HG03520 (cell line): Measurements from ENCODE around the gene KIF26A.

Source experiments
- ATAC-seq: cut with Tn5 transposase; IDR thresholded peaks from one replicate; pipeline ENCODE4 v1.9.1; 2021; ENCODE audit warnings: mild to moderate bottlenecking, moderate library complexity; ENCODE audit not compliant: unreplicated experiment

The KIF26A gene

DNA sequence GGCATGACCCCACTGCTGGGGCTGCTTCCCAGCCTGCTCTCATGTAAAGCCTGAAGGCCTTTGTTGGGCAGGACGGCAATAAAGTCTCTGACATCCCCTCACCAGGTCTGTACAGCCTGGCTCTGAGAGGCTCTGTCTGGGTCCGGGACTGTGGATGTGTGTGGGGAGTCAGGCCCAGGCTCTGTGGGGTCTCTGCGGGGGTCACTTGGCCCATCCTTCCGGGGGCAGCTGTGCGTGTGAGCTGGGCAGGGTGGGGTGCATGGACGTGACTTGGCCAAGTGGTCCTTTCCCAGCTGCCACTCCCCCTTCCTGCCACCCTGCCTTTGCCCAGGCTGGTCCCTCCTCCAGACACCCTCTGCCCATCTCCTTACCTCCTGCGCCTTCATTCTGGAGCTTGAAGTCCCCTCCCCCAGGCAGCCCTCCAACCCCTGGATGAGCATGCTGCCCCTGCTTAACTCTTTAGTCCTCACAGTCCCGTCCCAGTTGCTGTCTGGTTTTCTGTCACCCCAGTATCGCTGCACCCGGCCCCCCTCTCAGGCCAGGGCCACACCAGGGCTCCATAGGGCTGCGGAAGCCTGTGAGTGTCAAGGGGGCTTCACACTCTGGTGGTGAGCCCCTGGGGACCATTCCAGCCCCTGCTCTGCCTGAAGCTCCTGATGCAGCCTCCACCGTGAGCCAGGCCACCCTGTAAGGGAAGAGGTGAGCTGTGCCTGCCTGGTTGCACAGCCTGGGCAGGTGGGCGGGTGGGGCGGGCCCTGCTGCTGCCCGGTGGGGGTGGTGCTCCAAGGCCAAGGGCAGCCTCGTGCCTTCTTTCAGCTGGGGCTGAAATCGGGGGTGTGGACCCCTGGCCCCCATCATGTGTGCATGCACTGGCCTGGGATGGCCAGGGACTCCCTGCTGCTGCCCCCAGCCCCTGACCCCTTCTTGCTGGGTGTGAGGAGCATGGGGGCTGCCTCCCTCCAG, 25.5 kb upstream of the KIF26A start:
- ATAC-seq, result no peak

DNA sequence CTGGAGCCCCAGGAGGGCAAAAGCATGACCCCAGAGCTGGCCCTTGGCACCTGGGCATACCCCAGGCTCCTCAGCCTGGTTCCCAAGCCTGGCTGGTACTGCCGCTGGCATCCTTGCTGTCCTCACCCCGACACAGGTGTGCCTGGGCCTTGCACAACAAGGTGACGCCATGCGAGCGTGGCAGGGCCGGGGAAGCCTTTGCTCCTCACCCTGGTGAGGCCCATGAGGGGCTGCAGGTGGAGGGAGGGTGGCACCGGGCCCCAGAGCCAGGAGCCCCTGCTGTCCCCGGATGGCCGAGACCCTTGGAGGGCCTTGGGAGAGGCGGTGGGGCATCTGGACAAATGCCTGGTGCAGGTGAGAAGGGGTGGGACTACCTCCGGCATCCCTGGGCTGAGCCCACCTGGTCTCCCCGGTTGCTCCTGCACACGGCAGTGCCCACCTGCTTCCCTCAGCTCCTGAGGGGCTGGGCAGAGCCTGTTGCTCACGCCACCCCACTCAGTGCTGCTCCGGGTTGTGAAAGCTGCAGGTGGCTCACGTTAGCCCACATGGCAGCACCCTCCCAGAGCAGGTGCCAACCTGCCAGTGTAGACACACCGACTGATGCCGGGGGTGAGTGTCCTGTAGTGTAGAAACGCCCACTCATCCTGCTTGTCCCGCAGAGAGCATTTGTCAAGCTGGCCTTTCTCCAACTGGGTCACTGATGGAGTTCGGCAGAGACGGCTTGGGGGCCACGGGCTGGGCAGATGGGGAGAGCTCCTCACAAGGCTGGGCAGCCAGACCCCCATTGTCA, 24.6 kb upstream of the KIF26A start:
- ATAC-seq, result no peak

DNA sequence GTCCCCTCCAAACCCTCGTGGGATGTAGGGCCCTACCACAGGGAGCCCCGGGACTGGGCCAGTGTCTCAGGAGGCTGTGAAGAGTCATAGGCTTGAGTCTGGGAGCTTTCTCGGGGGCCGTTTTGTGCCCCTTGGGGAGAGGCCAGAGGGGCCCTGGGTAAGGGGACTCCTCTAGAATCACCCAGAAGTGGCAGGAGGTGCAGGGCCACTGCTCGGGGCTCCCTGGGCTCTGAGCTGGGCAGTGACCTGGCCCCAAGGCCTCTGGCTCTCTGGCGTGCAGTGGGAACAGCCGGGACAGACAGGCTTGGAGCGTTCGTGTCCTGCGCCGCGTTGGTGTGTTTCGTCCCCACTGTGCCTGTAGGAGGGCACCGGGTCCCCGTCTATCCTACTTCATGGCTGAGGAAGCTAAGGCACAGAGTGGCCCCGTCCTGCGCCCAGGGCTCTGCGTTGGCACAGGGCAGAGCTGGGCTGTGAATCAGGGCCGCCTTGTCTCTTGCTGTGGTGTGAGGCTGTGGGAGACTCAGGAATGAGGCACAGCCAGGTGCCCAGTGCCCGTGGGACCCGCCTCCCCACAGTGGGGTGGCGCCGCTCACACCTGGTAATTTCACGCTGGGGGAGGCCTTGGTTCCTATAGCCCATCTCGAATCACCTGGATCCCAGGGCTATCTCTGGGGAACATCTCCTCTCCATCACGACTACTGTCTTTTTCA, 23.8 kb upstream of the KIF26A start:
- no peak for ATAC-seq

DNA sequence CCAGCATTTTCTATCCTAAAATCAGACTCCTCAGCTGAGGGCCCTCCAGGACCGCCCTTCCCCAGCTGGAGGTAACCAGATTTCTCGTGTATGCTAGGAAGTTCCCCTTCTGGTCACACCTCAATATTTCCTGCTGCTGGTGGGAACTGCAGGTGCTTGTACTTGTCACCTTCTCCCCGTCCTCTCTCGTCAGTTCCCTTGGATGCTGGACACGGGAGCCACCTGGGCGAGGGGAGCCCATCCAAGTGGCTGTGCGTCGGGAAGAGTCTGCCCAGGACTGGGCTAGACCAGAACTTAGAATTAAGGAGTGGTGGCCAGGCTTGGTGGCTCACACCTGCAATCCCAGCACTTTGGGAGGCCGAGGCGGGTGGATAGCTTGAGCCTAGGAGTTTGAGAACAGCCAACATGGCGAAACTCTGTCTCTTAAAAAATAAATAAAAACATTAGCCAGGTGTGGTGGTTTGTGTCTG, 23.2 kb upstream of the KIF26A start:
- no peak for ATAC-seq

GRCh38 chr14:104115691-104116287, 22.6 kb upstream of the KIF26A start:
- no peak for ATAC-seq

- ATAC-seq, result no peak
These were observed 22.1 kb upstream of the KIF26A start for GRCh38 chr14:104116288-104116755.

DNA sequence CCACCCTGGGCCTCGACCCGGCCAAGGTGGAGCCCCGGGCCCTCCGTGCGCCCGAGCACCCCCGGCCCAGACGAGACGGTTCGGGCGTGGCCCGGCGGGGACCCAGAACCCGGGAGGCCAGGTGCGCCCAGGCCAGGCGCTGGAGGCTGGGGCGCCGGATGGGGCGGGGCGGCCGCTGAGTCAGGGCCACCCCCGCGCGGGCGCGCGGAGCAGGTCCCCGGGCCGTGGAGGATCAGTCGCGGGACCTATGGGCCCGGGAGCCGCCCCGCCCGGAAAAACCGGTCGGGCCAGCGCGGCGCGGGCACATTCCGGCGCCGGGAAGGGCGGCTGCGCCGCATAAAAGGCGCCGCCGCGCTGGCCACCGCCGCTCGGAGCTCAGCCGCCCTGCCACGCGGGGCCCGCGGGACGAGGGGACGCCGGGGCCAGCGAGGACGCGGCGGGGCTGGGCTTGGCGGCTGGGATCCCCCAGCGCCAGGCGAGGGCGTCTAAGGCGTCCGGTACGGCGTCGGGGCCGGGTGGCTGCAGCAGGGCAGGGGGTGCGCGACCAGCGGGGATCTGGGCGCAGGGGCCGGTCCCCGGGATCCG, 21.5 kb upstream of the KIF26A start:
- ATAC-seq, result no peak

DNA sequence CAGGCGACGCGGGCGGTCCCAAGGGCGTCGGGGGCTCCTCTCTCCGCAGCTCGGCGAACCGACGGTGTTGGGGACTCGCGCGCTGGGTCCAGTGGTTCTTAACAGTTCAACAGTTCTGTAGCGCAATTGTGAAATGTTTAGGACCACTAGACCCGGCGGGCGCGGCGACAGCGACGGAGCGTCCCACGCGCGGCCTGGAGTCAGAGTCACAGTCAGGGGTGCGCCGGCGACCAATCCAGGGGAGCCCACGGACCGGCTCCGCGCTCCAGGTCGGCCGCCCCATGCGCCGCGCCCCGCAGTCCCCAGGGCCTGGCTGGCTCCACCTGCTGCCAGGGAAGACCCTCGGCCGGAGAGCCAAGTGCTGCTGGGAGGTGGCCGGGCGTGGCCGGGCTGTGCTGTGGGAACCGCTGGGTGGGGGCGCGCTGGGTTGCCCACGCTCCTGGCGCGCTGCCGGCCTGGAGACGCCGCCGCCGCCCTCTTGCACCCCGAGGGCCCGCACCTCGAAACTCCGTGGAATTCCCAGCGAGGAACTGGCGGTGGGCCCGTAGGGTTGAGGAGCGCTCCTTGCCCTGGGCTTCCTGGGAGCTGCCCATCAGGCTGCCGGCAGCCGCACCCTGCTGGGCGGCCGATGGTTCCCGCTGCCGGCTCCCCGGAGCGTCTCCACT, 20.9 kb upstream of the KIF26A start:
- ATAC-seq, result no peak

GRCh38 chr14:104118006-104118844, 20.2 kb upstream of the KIF26A start:
- no peak for ATAC-seq

- no peak for ATAC-seq
These were observed 19.3 kb upstream of the KIF26A start for GRCh38 chr14:104119119-104119487.

DNA sequence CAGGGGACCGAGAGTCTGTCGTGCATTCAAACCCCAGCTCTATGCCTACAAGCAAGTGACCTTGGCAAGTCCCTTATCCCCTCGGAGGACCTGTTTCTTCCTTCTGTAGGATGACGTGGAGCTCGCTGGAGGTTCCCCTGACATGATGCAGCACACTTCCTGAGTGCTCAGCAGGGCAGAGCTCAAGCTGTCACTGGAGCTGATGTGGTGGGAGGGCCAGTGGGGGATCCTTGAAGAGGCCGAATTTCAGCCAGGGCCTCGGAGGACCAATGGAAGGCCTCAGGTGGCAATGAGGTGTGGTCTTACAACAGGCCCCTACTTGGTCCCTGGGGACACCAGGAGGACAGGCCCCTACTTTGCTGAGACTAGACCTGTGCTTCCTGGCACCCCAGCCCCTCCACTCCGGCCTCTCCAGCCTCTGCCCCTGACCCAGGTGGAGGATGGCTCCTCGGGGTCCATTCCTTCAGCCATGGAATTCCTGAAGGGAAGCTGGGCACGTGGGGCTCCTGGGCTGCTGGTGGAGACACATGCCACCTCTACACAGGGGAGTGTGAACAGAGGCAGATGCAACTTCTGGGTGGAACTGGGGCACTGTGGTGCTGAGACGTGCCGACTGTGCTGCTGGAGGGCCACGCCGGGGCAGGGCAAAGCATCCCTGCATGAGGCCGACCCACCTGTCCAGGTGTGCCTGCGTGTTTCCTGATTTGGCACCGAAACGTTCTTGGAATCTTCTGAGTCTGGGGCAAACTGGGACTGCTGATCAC, 18.7 kb upstream of the KIF26A start:
- no peak for ATAC-seq

DNA sequence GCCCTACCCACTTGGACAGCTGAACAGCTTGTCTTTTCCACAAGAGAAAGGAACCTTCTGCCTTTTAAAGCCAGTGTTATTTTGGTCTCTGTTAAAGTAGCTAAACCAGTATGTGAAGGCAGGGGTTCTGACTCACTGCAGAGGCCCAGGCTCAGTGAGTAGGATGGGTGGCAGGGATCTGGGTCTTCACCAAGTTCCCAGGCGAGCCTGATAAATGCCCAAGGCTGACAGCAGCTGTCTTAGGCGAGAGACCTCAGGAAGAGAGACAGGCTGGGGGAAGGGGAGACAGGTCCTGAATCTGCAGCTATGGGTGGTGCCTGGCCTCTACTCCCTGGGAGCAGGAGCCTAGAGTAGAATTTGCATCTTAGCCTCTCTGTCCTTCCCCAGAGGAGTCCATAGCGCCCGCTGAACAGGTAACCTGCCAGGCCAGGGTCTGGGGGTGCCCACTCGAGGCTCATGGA, 18.1 kb upstream of the KIF26A start:
- ATAC-seq, result no peak

DNA sequence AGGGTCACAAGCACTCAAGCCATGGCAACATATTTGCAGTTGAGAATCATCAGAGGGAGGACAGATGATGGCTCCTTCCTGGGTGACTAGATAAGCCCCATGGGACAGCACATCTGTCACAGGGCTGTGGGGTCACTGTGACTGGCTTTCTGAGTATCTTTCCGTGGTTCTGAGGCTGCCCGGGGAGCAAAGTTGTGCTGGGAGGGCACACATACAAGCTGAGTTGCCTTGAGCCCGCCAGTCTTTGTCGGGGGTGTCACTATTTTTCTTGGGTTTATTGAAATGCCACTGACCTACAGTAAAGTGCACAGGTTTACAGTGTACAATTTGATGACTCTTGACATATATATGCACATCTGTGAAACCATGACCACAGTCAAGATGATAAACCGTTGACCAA, 17.2 kb upstream of the KIF26A start:
- no peak for ATAC-seq

GRCh38 chr14:104123879-104124278, 14.5 kb upstream of the KIF26A start:
- no peak for ATAC-seq

GRCh38 chr14:104125011-104125410, 13.4 kb upstream of the KIF26A start:
- ATAC-seq, result no peak

DNA sequence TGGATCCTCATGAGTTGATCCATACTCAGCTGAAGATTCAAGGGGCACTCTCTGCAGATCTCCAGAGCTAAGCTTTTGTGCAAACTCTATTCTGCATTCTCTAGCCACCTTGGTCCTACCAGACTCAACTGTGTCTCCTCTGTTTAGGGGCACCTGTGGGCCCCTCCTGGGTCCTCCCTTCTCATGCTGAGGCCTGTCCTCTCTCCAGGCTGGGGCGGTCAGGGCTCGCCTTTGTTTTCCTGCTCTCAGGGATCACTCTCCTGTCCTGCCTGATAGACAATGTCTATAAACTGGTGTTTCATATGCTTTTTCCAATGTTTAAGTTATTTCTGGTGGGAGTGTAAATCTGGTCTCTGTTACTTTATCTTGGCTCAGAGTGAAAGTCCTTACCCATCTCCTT, 11.6 kb upstream of the KIF26A start:
- no peak for ATAC-seq

- ATAC-seq, result no peak
These were observed 9.4 kb upstream of the KIF26A start for GRCh38 chr14:104128981-104129380.

DNA sequence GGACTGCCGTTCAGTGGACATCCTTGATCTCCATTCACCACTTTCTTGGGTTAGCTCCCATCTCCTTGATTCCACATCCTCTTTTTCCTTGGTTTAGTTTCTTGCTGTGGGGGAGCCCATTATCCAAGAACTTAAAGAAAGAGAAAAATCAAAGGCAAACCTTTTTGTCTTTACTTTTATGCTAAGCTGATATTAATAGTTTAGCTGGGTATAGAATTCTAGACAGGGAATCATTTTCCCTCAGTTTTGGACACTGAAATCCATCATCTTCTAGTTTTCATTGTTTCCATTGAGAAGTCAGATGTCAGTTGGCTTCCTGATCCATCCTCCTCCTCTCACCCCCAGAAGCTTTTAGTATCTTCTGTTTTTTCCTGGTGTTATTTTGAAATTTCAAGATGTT, 8.8 kb upstream of the KIF26A start:
- ATAC-seq, result no peak
